ENCODE results near the gene WDR90. TPM values are rescaled to one million over a fixed set of nuclear protein-coding genes. Genes with fewer than 3 reads are reported as not detected.
A peak's percentile ranks its signal among the peaks of the same experiment; 100 is the strongest.

The WDR90 gene
- total and polyA plus RNA-seq, 2 experiments from 2014 or later: 25.9 to 42.2 TPM

- TF ChIP-seq REST (IDR thresholded peaks at IDR 0.05; ENCODE audit: unreplicated experiment): no peak
- TF ChIP-seq ZNF331 (CRISPR knock-in tag; IDR thresholded peaks at IDR 0.05; ENCODE audit: low read depth): no peak
- TF ChIP-seq ETS1 (IDR thresholded peaks at IDR 0.05): no peak
- TF ChIP-seq STAT1 (IDR thresholded peaks at IDR 0.05; ENCODE audit: unreplicated experiment): no peak
- TF ChIP-seq CTCF (conservative IDR thresholded peaks at IDR 0.05; ENCODE audit: low read depth in 2 of 2): 0 out of 4 replicates have a peak, but pooled peaks of 1 of the 2 experiments have one; percentile 13
- TF ChIP-seq CREB1 (CRISPR knock-in tag; IDR thresholded peaks at IDR 0.05; ENCODE audit: low read depth): no peak
- no peak overlapping the region for H3K4me3 ChIP-seq
- Mint-ChIP-seq H3K27me3 (ENCODE audit: insufficient read depth, low read depth, poor library complexity) (peaks cover 57% of the 10 kb centered on the region), H3K27ac (no peak overlapping the region), H3K4me3 (no peak overlapping the region; the same call in 2 of the 3 replicates), H3K9me3 (peaks cover 4% of the 10 kb centered on the region; the same call in 1 of the 3 replicates), H3K4me1 (no peaks in the 10 kb centered on the region; the same call in 2 of the 3 replicates), H3K36me3 (ENCODE audit: low read depth) (no peaks in the 10 kb centered on the region)
- no peak overlapping the region for H3K4me2 ChIP-seq
- no peaks in the 10 kb centered on the region for H3K36me3 ChIP-seq (ENCODE audit: insufficient read depth)
- peak; percentile 79 for DNase-seq (ENCODE audit: low spot score)
- no peak overlapping the region for H2AFZ ChIP-seq
- no peaks in the 10 kb centered on the region for H3K9me2 ChIP-seq (ENCODE audit: insufficient read depth)
- H3K27ac ChIP-seq (ENCODE audit: low read depth): no peak overlapping the region
- H4K20me1 ChIP-seq (replicated peaks; ENCODE audit: insufficient read depth): no peaks in the 10 kb centered on the region
- H3K4me1 ChIP-seq (ENCODE audit: insufficient read depth): no peaks in the 10 kb centered on the region
- H3K79me2 ChIP-seq (replicated peaks; ENCODE audit: insufficient read depth): no peaks in the 10 kb centered on the region
- ATAC-seq: peak; percentile 3; the same call in 2 of the 3 replicates
- peaks cover 68% of the 10 kb centered on the region for H3K27me3 ChIP-seq (ENCODE audit: insufficient read depth)
- H3F3A ChIP-seq (replicated peaks; ENCODE audit: low read depth): 0 out of 2 replicates have a peak, but pooled peaks cover 6% of the 10 kb centered on the region
Measured at GRCh38 chr16:709566-710499, 60.7 kb downstream of the WDR90 start.
